GM21825 (cell line): Measurements from ENCODE around the gene LTK.

Experiments
- ATAC-seq: cut with Tn5 transposase; IDR thresholded peaks from one replicate; pipeline ENCODE4 v1.9.1; 2021; ENCODE audit warnings: mild to moderate bottlenecking, moderate library complexity; ENCODE audit not compliant: unreplicated experiment

Gene LTK

GRCh38 chr15:41535544-41535943 is 21.9 kb upstream of the LTK start:
- ATAC-seq: no peak

GRCh38 chr15:41530363-41530956 is 16.8 kb upstream of the LTK start:
- ATAC-seq: no peak

GRCh38 chr15:41523097-41523496 is 9.5 kb upstream of the LTK start:
- ATAC-seq: no peak

GRCh38 chr15:41521614-41522013 is 8.0 kb upstream of the LTK start:
- no peak for ATAC-seq

- ATAC-seq: no peak
Observed at GRCh38 chr15:41520636-41521035, 7.0 kb upstream of the LTK start.

GRCh38 chr15:41517895-41518449 is 4.3 kb upstream of the LTK start:
- ATAC-seq: no peak

- ATAC-seq: no peak
Observed at GRCh38 chr15:41512940-41513505, 604 bp downstream of the LTK start.

GRCh38 chr15:41512512-41512939 is 1.1 kb downstream of the LTK start:
- no peak for ATAC-seq

- no peak for ATAC-seq
Observed at GRCh38 chr15:41511899-41512369, 1.7 kb downstream of the LTK start.

- no peak for ATAC-seq
Observed at GRCh38 chr15:41511331-41511898, 2.2 kb downstream of the LTK start.

- no peak for ATAC-seq
Observed at GRCh38 chr15:41510728-41511127, 2.9 kb downstream of the LTK start.

GRCh38 chr15:41507820-41508290 is 5.8 kb downstream of the LTK start:
- ATAC-seq: no peak

GRCh38 chr15:41506796-41507341 is 6.8 kb downstream of the LTK start:
- ATAC-seq: no peak

- no peak for ATAC-seq
Observed at GRCh38 chr15:41505776-41506175, 7.9 kb downstream of the LTK start.

- no peak for ATAC-seq
Observed at GRCh38 chr15:41504751-41505492, 8.7 kb downstream of the LTK start.

- ATAC-seq: no peak
Observed at GRCh38 chr15:41503669-41504010, 10.0 kb downstream of the LTK start.

- no peak for ATAC-seq
Observed at GRCh38 chr15:41502795-41503668, 10.6 kb downstream of the LTK start.

- ATAC-seq: no peak
Observed at GRCh38 chr15:41501931-41502794, 11.5 kb downstream of the LTK start.

- ATAC-seq: no peak
Observed at GRCh38 chr15:41501191-41501917, 12.3 kb downstream of the LTK start.
